Endodermal cell (in vitro differentiated cells): Measurements from ENCODE around the gene SRXN1. TPM values are rescaled to one million over a fixed set of nuclear protein-coding genes. Genes with fewer than 3 reads are reported as not detected.
A peak's percentile ranks its signal among the peaks of the same experiment; 100 is the strongest.

Experiments used
- DNase-seq: peaks from one replicate; pipeline ENCODE4 v3.0.0-alpha.2; 2017
- H3K27ac ChIP-seq: 2 replicates; pipeline ENCODE4 v1.5.1; 2013; ENCODE audit warnings: mild to moderate bottlenecking, low read depth, low read length, moderate library complexity
- H3K27me3 ChIP-seq: 2 replicates; pipeline ENCODE4 v1.6.1; 2013; ENCODE audit warnings: mild to moderate bottlenecking, low read length, moderate library complexity; ENCODE audit not compliant: insufficient read depth, control insufficient read depth, poor library complexity, severe bottlenecking
- H3K36me3 ChIP-seq: 2 replicates; pipeline ENCODE4 v1.7.0; 2013; ENCODE audit warnings: mild to moderate bottlenecking, low read length, moderate library complexity; ENCODE audit not compliant: control insufficient read depth, insufficient read depth
- H3K4me1 ChIP-seq: one replicate; pipeline ENCODE4 v1.7.0; 2013; ENCODE audit warnings: low read length; ENCODE audit not compliant: control insufficient read depth, insufficient read depth
- H3K4me3 ChIP-seq: 2 replicates; pipeline ENCODE4 v1.5.1; 2013; ENCODE audit warnings: mild to moderate bottlenecking, low read length, moderate library complexity
- H3K9ac ChIP-seq: 2 replicates; pipeline ENCODE4 v1.6.1; 2013; ENCODE audit warnings: mild to moderate bottlenecking, low read length, moderate library complexity; ENCODE audit not compliant: poor library complexity, severe bottlenecking; ENCODE audit errors: extremely low read depth
- H3K9me3 ChIP-seq: 2 replicates; pipeline ENCODE4 v1.6.1; 2013; ENCODE audit warnings: mild to moderate bottlenecking, low read length, moderate library complexity; ENCODE audit not compliant: control insufficient read depth
- H3K27ac Mint-ChIP-seq: 2 replicates; pipeline ENCODE4 v1.8.0; 2020; ENCODE audit warnings: mixed read lengths
- H3K27me3 Mint-ChIP-seq: 2 replicates; pipeline ENCODE4 v1.8.0; 2021; ENCODE audit warnings: mild to moderate bottlenecking, mixed read lengths; ENCODE audit not compliant: insufficient read depth
- H3K36me3 Mint-ChIP-seq: 2 replicates; pipeline ENCODE4 v1.8.0; 2020; ENCODE audit warnings: low read depth, mixed read lengths
- H3K4me1 Mint-ChIP-seq: 2 replicates; pipeline ENCODE4 v1.8.0; 2020; ENCODE audit warnings: mixed read lengths
- H3K4me3 Mint-ChIP-seq: 2 replicates; pipeline ENCODE4 v1.8.0; 2020; ENCODE audit warnings: mild to moderate bottlenecking, moderate library complexity, mixed read lengths
- H3K9me3 Mint-ChIP-seq: 2 replicates; pipeline ENCODE4 v1.8.0; 2020; ENCODE audit warnings: mild to moderate bottlenecking, mixed read lengths
- WGBS, 2 experiments: methylation state at CpG; one replicate each; pipeline versions ENCODE4 v1.1.5 to v1.1.7; 2013; ENCODE audit warnings: missing lambda C conversion rate in 2 of 2, mixed read lengths in 1 of 2; ENCODE audit not compliant: insufficient coverage in 1 of 2, insufficient read length in 1 of 2; 5-methylcytosine and 5-hydroxymethylcytosine counted together
- total RNA-seq, 2 donors: library from RNA; stranded (reverse); fragmentation: NEBNext Ultra II Directional in 1 of 2; extraction: Animal tissue kit (Norgen Biotek cat#: 25700) in 1 of 2; gene quantifications; 2 replicates in 1 of 2; 3 replicates in 1 of 2; pipeline ENCODE4 v1.2.1, GENCODE V29; 2021
- TF ChIP-seq, protein P1 (sequence below): fragments of 200-600 bp; sonication (generic); conservative IDR thresholded peaks from 2 replicates; pipeline ENCODE4 v1.5.0; 2021; ENCODE audit warnings: antibody characterized with exemption, mild to moderate bottlenecking

SRXN1 gene
- total RNA-seq, 2 donors from 2014 or later = 9.7 to 19.3 TPM

DNA sequence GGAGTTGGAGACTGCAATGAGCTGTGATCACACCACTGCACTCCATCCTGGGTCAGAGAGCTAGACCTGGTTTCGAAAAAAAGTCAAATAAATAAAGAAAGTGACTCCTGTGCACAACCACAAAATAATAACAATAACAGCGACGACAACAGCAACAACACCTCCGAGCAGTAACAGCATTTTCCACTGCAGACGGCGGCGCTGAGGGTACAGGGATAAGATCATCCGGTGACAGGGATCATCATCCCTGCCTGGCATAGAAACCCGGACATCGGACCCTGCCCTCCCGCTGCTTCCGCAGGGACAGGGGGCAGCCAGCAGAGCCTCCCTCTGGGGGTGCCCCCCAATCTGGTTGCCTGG is 11.5 kb downstream of the SRXN1 start:
- Mint-ChIP-seq H3K36me3 (no peaks in the 10 kb centered on the region), H3K27me3 (peaks cover 8% of the 10 kb centered on the region), H3K27ac (peak overlapping the region; percentile 80), H3K4me1 (peaks cover 3% of the 10 kb centered on the region), H3K9me3 (peaks cover 2% of the 10 kb centered on the region), H3K4me3 (peak overlapping the region; percentile 15)
- TF ChIP-seq, protein P1, sequence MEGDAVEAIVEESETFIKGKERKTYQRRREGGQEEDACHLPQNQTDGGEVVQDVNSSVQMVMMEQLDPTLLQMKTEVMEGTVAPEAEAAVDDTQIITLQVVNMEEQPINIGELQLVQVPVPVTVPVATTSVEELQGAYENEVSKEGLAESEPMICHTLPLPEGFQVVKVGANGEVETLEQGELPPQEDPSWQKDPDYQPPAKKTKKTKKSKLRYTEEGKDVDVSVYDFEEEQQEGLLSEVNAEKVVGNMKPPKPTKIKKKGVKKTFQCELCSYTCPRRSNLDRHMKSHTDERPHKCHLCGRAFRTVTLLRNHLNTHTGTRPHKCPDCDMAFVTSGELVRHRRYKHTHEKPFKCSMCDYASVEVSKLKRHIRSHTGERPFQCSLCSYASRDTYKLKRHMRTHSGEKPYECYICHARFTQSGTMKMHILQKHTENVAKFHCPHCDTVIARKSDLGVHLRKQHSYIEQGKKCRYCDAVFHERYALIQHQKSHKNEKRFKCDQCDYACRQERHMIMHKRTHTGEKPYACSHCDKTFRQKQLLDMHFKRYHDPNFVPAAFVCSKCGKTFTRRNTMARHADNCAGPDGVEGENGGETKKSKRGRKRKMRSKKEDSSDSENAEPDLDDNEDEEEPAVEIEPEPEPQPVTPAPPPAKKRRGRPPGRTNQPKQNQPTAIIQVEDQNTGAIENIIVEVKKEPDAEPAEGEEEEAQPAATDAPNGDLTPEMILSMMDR = no peak
- no peak overlapping the region for H3K27ac ChIP-seq
- 80 to 81% methylated on average over 4 to 12 of the region's 12 CpGs for WGBS, 2 experiments
- DNase-seq = peak; percentile 76
- H3K36me3 ChIP-seq = no peaks in the 10 kb centered on the region
- no peak overlapping the region for H3K9ac ChIP-seq
- no peak overlapping the region for H3K4me3 ChIP-seq
- no peaks in the 10 kb centered on the region for H3K9me3 ChIP-seq
- no peaks in the 10 kb centered on the region for H3K27me3 ChIP-seq
- no peaks in the 10 kb centered on the region for H3K4me1 ChIP-seq

DNA sequence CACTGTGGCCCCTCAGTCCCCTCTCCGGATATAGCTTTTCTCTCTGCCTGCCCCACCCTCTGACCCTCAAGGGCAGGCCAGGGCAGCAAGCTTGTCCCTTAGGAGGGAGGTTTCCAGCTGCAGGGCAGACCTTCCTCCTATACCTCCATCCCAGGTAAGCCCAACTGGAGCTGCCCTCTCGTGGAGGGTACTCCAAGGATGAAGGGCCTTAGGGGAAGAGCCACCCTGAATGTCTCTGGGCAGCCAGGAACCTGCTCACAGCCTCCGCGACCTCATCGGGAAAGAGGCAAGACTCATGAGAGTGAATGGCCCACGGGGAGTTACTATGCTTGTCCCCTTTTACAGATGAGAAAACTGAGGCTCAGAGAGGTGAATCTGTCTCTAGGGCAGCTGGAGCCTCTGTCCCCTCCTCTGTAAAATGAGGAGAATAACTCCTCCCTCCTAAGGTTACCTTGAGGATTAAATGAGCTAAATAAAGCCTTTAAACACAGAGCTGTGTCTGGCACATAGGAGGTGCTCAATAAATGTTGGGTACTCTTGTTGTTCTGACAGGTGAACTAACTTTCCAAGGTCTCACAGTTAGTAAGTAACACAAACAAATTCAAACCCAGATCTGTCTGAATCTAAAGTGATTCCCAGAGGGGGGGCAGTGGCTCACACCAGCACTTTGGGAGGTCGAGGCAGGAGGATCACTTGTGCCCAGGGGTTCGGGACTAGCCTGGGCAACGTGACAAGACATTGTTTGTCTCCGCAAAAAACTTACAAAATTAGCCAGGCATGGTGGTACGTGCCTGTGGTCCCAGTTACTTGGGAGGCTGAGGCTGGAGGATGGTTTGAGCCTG is 12.1 kb downstream of the SRXN1 start:
- Histone ChIP-seq H3K9me3 (no peaks in the 10 kb centered on the region), H3K27me3 (no peaks in the 10 kb centered on the region), H3K36me3 (no peaks in the 10 kb centered on the region), H3K27ac (no peak overlapping the region), H3K9ac (no peak overlapping the region), H3K4me1 (no peaks in the 10 kb centered on the region), H3K4me3 (no peak overlapping the region)
- Mint-ChIP-seq H3K4me3 (peak overlapping the region; percentile 15), H3K27ac (peak overlapping the region; percentile 80), H3K27me3 (peaks cover 8% of the 10 kb centered on the region), H3K9me3 (peaks cover 2% of the 10 kb centered on the region), H3K36me3 (no peaks in the 10 kb centered on the region), H3K4me1 (peaks cover 3% of the 10 kb centered on the region)
- TF ChIP-seq, protein P1 = peak; percentile 35
- 70 to 82% methylated on average over 9 to 11 of the region's 11 CpGs for WGBS, 2 experiments
- peak; percentile 68 for DNase-seq

DNA sequence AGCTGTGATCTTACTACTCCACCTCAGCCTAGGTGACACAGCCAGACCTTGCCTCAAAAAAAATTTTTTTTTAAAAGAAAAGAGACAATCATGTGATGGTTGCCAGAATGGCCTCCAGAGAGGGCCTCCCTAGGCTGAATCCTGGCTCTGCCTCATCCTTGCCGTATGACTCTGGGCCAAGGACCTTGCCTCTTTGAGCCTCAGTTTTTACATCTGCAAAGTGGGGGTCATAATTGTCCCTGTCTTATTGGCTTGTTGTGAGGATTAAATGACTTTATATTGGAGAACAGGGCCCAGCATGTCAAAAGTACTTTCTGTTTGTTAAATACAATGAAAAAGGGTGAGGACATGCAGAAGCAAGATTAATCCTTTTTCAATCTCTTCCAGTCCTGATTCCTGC is 14.4 kb downstream of the SRXN1 start:
- no peak overlapping the region for H3K27ac ChIP-seq
- TF ChIP-seq, protein P1 = no peak
- no peak overlapping the region for H3K9ac ChIP-seq
- DNase-seq = no peak
- H3K27me3 Mint-ChIP-seq = peaks cover 8% of the 10 kb centered on the region
- no peak overlapping the region for H3K4me3 Mint-ChIP-seq
- H3K27me3 ChIP-seq = no peaks in the 10 kb centered on the region
- H3K36me3 Mint-ChIP-seq = no peaks in the 10 kb centered on the region
- peaks cover 3% of the 10 kb centered on the region for H3K4me1 ChIP-seq
- peaks cover 2% of the 10 kb centered on the region for H3K9me3 Mint-ChIP-seq
- no peak overlapping the region for H3K4me3 ChIP-seq
- H3K4me1 Mint-ChIP-seq = peaks cover 4% of the 10 kb centered on the region
- H3K9me3 ChIP-seq = no peaks in the 10 kb centered on the region
- 93% methylated on average over 1 of the region's 1 CpG; no CpG with 5 or more reads in 1 of the 2 experiments for WGBS, 2 experiments
- H3K36me3 ChIP-seq = no peaks in the 10 kb centered on the region
- no peak overlapping the region for H3K27ac Mint-ChIP-seq
